H9 (cell line): Measurements from ENCODE around the gene ARHGAP9. TPM values are rescaled to one million over a fixed set of nuclear protein-coding genes. Genes with fewer than 3 reads are reported as not detected.

Experiments
- DNase-seq: peaks from one replicate; pipeline ENCODE4 v3.0.0-alpha.2; 2017
- H2AFZ ChIP-seq: one replicate; pipeline ENCODE4 v1.6.1; 2013; ENCODE audit warnings: mild to moderate bottlenecking, low read length, control low read depth, moderate library complexity
- H2AK5ac ChIP-seq: 2 replicates; pipeline ENCODE4 v1.6.1; 2013; ENCODE audit warnings: low read length, control low read depth, mixed read lengths; ENCODE audit not compliant: insufficient read length
- H2BK120ac ChIP-seq: one replicate; pipeline ENCODE4 v1.6.1; 2013; ENCODE audit warnings: low read depth, mild to moderate bottlenecking, low read length, control low read depth, inconsistent platforms; ENCODE audit not compliant: poor library complexity, severe bottlenecking
- H2BK12ac ChIP-seq: 2 replicates; pipeline ENCODE4 v1.6.1; 2013; ENCODE audit warnings: low read length, control low read depth, mixed read lengths, low read depth; ENCODE audit not compliant: insufficient read length
- H2BK15ac ChIP-seq: 2 replicates; pipeline ENCODE4 v1.6.1; 2013; ENCODE audit warnings: low read depth, low read length, control low read depth
- H2BK20ac ChIP-seq: one replicate; pipeline ENCODE4 v1.6.1; 2013; ENCODE audit warnings: low read depth, mild to moderate bottlenecking, low read length, control low read depth, inconsistent platforms; ENCODE audit not compliant: poor library complexity, severe bottlenecking
- H2BK5ac ChIP-seq: 2 replicates; pipeline ENCODE4 v1.6.1; 2013; ENCODE audit warnings: low read length, control low read depth, mixed read lengths; ENCODE audit not compliant: insufficient read length
- H3K14ac ChIP-seq: 2 replicates; pipeline ENCODE4 v1.6.1; 2013; ENCODE audit warnings: low read length, control low read depth; ENCODE audit not compliant: insufficient read depth
- H3K18ac ChIP-seq: 2 replicates; pipeline ENCODE4 v1.6.1; 2013; ENCODE audit warnings: low read depth, mild to moderate bottlenecking, mixed read lengths, low read length, control low read depth; ENCODE audit not compliant: insufficient read length
- H3K23ac ChIP-seq: 2 replicates; pipeline ENCODE4 v1.6.1; 2013; ENCODE audit warnings: low read length, control low read depth, mixed read lengths, low read depth; ENCODE audit not compliant: insufficient read length
- H3K23me2 ChIP-seq: 2 replicates; pipeline ENCODE4 v1.6.1; 2013; ENCODE audit warnings: low read depth, mild to moderate bottlenecking, mixed read lengths, low read length, control low read depth; ENCODE audit not compliant: insufficient read length, poor library complexity, severe bottlenecking
- H3K27ac ChIP-seq: 2 replicates; pipeline ENCODE4 v1.5.1; 2013; ENCODE audit warnings: low read length, control low read depth, mixed read lengths, low read depth; ENCODE audit not compliant: insufficient read length
- H3K27me3 ChIP-seq: 2 replicates; pipeline ENCODE4 v1.6.1; 2013; ENCODE audit warnings: low read length, control low read depth, inconsistent platforms; ENCODE audit not compliant: insufficient read depth
- H3K4ac ChIP-seq: 2 replicates; pipeline ENCODE4 v1.6.1; 2013; ENCODE audit warnings: low read depth, mild to moderate bottlenecking, control low read depth, inconsistent platforms, low read length, moderate library complexity
- H3K4me1 ChIP-seq: 2 replicates; pipeline ENCODE4 v1.6.1; 2013; ENCODE audit warnings: low read length, control low read depth, inconsistent platforms; ENCODE audit not compliant: insufficient read depth
- H3K4me2 ChIP-seq: 2 replicates; pipeline ENCODE4 v1.6.1; 2013; ENCODE audit warnings: low read length, control low read depth, mixed read lengths; ENCODE audit not compliant: insufficient read length, insufficient read depth
- H3K56ac ChIP-seq: 2 replicates; pipeline ENCODE4 v1.6.1; 2013; ENCODE audit warnings: low read depth, mild to moderate bottlenecking, mixed read lengths, low read length, control low read depth; ENCODE audit not compliant: insufficient read length
- H3K79me1 ChIP-seq: 2 replicates; pipeline ENCODE4 v1.6.1; 2013; ENCODE audit warnings: low read depth, mild to moderate bottlenecking, moderate library complexity, low read length, control low read depth, inconsistent platforms; ENCODE audit not compliant: insufficient read depth, poor library complexity, severe bottlenecking
- H3K79me2 ChIP-seq: 2 replicates; pipeline ENCODE4 v1.6.1; 2013; ENCODE audit warnings: low read length, control low read depth, inconsistent platforms; ENCODE audit not compliant: insufficient read depth
- H3K9ac ChIP-seq: 2 replicates; pipeline ENCODE4 v1.6.1; 2013; ENCODE audit warnings: low read length, control low read depth, mixed read lengths; ENCODE audit not compliant: insufficient read length; ENCODE audit errors: extremely low read depth
- H3K9me3 ChIP-seq: one replicate; pipeline ENCODE4 v1.6.1; 2013; ENCODE audit warnings: low read depth, low read length, inconsistent platforms; ENCODE audit not compliant: control insufficient read depth
- H3T11ph ChIP-seq: one replicate; pipeline ENCODE4 v1.6.1; 2013; ENCODE audit warnings: mild to moderate bottlenecking, low read length, control low read depth, inconsistent platforms
- H4K20me1 ChIP-seq: one replicate; pipeline ENCODE4 v1.6.1; 2013; ENCODE audit not compliant: control insufficient read depth, insufficient read length, insufficient read depth
- H4K5ac ChIP-seq: 2 replicates; pipeline ENCODE4 v1.6.1; 2013; ENCODE audit warnings: low read depth, mild to moderate bottlenecking, mixed read lengths, low read length, control low read depth; ENCODE audit not compliant: insufficient read length
- H4K8ac ChIP-seq: replicated peaks from 2 replicates; pipeline ENCODE4 v1.6.1; 2013; ENCODE audit warnings: low read length, control low read depth, mixed read lengths, low read depth; ENCODE audit not compliant: insufficient read length
- H4K91ac ChIP-seq: 2 replicates; pipeline ENCODE4 v1.6.1; 2013; ENCODE audit warnings: low read depth, mild to moderate bottlenecking, moderate library complexity, mixed read lengths, low read length, control low read depth; ENCODE audit not compliant: insufficient read length
- H3K27ac Mint-ChIP-seq, 3 experiments: 2 replicates in 2 of 3; 3 replicates in 1 of 3; pipeline ENCODE4 v1.8.0; 2020 to 2021; ENCODE audit warnings: mixed read lengths in 3 of 3, mild to moderate bottlenecking in 1 of 3, moderate library complexity in 1 of 3
- H3K27me3 Mint-ChIP-seq: 2 replicates; pipeline ENCODE4 v1.8.0; 2021; ENCODE audit warnings: low read depth, mild to moderate bottlenecking, moderate library complexity, mixed read lengths
- H3K36me3 Mint-ChIP-seq, 3 experiments: 2 replicates in 2 of 3; 3 replicates in 1 of 3; pipeline ENCODE4 v1.8.0; 2020 to 2021; ENCODE audit warnings: low read depth in 3 of 3, mixed read lengths in 3 of 3; ENCODE audit not compliant: insufficient read depth in 1 of 3
- H3K4me1 Mint-ChIP-seq, 2 experiments: 2 replicates each; pipeline ENCODE4 v1.8.0; 2020; ENCODE audit warnings: mixed read lengths in 2 of 2
- H3K4me3 Mint-ChIP-seq, 2 experiments: 2 replicates in 1 of 2; 3 replicates in 1 of 2; pipeline ENCODE4 v1.8.0; 2020 to 2021; ENCODE audit warnings: mild to moderate bottlenecking in 2 of 2, mixed read lengths in 2 of 2, moderate library complexity in 1 of 2
- H3K9me3 Mint-ChIP-seq, 2 experiments: 2 replicates in 1 of 2; 3 replicates in 1 of 2; pipeline ENCODE4 v1.8.0; 2020; ENCODE audit warnings: mild to moderate bottlenecking in 2 of 2, mixed read lengths in 2 of 2, moderate library complexity in 1 of 2
- CTCF ChIP-seq: fragments of 200-600 bp; sonication (generic); conservative IDR thresholded peaks from 3 replicates; pipeline ENCODE4 v1.8.0; 2021; ENCODE audit warnings: antibody characterized with exemption, mild to moderate bottlenecking
- WGBS: extraction: QIAGEN DNeasy Blood & Tissue Kit; methylation state at CpG from one replicate; pipeline ENCODE4 v1.1.7; 2013; ENCODE audit warnings: missing lambda C conversion rate, low lambda C conversion rate, mixed read lengths; ENCODE audit not compliant: insufficient read length; ENCODE audit errors: extremely low coverage; 5-methylcytosine and 5-hydroxymethylcytosine counted together
- total RNA-seq: library from RNA; stranded (reverse); gene quantifications from 2 replicates; pipeline ENCODE4 v1.2.1, GENCODE V29; 2021

ARHGAP9 gene
- total RNA-seq, 1 experiment from 2014 or later: 3.7 TPM

GRCh38 chr12:57431654-57432188, 47.9 kb downstream of the ARHGAP9 start:
- Histone ChIP-seq H3K56ac (no peak overlapping the region), H3K79me2 (no peaks in the 10 kb centered on the region), H2AFZ (no peak overlapping the region), H2BK120ac (no peak overlapping the region), H3K4me1 (no peaks in the 10 kb centered on the region), H3T11ph (no peak overlapping the region), H4K8ac (no peak overlapping the region), H3K18ac (no peak overlapping the region), H3K79me1 (no peaks in the 10 kb centered on the region), H4K20me1 (no peaks in the 10 kb centered on the region), H3K14ac (no peak overlapping the region), H2AK5ac (no peak overlapping the region), H2BK20ac (no peak overlapping the region), H2BK15ac (no peak overlapping the region), H4K5ac (no peak overlapping the region), H3K9me3 (no peaks in the 10 kb centered on the region), H3K27me3 (no peaks in the 10 kb centered on the region), H2BK5ac (no peak overlapping the region), H3K4ac (no peak overlapping the region), H2BK12ac (no peak overlapping the region), H3K4me2 (peak overlapping the region; percentile 50), H3K9ac (no peak overlapping the region), H4K91ac (no peak overlapping the region), H3K23me2 (peaks cover 8% of the 10 kb centered on the region), H3K27ac (no peak overlapping the region), H3K23ac (no peak overlapping the region)
- Mint-ChIP-seq H3K9me3 (no peaks in the 10 kb centered on the region; a peak in 1 of 5 replicates), H3K36me3 (peaks cover 0 to under 1% (median 0%) of the 10 kb centered on the region in 3 experiments; a peak in 2 of 7 replicates), H3K27me3 (no peaks in the 10 kb centered on the region), H3K27ac (peak overlapping the region in 2 of 3 experiments; percentile 96; a peak in 4 of 7 replicates), H3K4me1 (peaks cover 24 to 36% of the 10 kb centered on the region in 2 experiments), H3K4me3 (peak overlapping the region; percentile 67 to 83)
- no peak for DNase-seq
- no peak for TF ChIP-seq CTCF
- WGBS: no CpG with 5 or more reads among the region's 11 CpGs
